ENCODE data around the gene PAPSS2. TPM values are rescaled to one million over a fixed set of nuclear protein-coding genes. Genes with fewer than 3 reads are reported as not detected.

The PAPSS2 gene
- total and polyA plus RNA-seq, 2 donors (not counting 1 experiment from before 2014, with no cell fraction given), result 102 to 286 TPM

GRCh38 chr10:87722716-87723115 lies 63.0 kb downstream of the PAPSS2 start:
- no peaks in the 10 kb centered on the region for H3K9me3 ChIP-seq (ENCODE audit: control insufficient read depth, insufficient read depth, low read depth, low read length)
- no peaks in the 10 kb centered on the region for H3K36me3 ChIP-seq (ENCODE audit: control insufficient read depth, insufficient read depth, low read length)
- H3K27me3 ChIP-seq (ENCODE audit: control insufficient read depth, insufficient read depth, low read length), result no peaks in the 10 kb centered on the region
- H3K4me1 ChIP-seq (ENCODE audit: control insufficient read depth, extremely low read depth, insufficient read depth, low read length), result no peaks in the 10 kb centered on the region
- H4K20me1 ChIP-seq (ENCODE audit: control insufficient read depth, extremely low read depth, insufficient read depth, low read length), result no peaks in the 10 kb centered on the region
- no peak overlapping the region for H2AFZ ChIP-seq (ENCODE audit: low read length)
- no peak overlapping the region for H3K4me3 ChIP-seq (replicated peaks in 1 of 4; ENCODE audit: control extremely low read depth in 1 of 4, insufficient read depth in 1 of 4, low read depth in 3 of 4, low read length in 4 of 4)
- H3K9ac ChIP-seq (ENCODE audit: insufficient read depth, low read length), result no peak overlapping the region
- H3K79me2 ChIP-seq (ENCODE audit: control insufficient read depth, insufficient read depth, low read length), result no peaks in the 10 kb centered on the region
- TF ChIP-seq CTCF (conservative IDR thresholded peaks at IDR 0.05 in 1 of 2, IDR thresholded peaks at IDR 0.05 in 1 of 2; ENCODE audit: low read depth in 1 of 2, low read length in 2 of 2), result no peak
- no peak for TF ChIP-seq EZH2 (IDR thresholded peaks at IDR 0.05; ENCODE audit: low read length, missing control alignments)
- no peak for DNase-seq (ENCODE audit: low read depth in 2 of 2)
- H3K4me2 ChIP-seq (ENCODE audit: extremely low read depth, insufficient read depth, low read length), result no peak overlapping the region
- H3K27ac ChIP-seq (ENCODE audit: insufficient read depth, low read length), result no peak overlapping the region

GRCh38 chr10:87723500-87723899 lies 63.8 kb downstream of the PAPSS2 start:
- no peak for DNase-seq (ENCODE audit: low read depth in 2 of 2)
- no peaks in the 10 kb centered on the region for H3K79me2 ChIP-seq (ENCODE audit: control insufficient read depth, insufficient read depth, low read length)
- no peak overlapping the region for H3K9ac ChIP-seq (ENCODE audit: insufficient read depth, low read length)
- TF ChIP-seq EZH2 (IDR thresholded peaks at IDR 0.05; ENCODE audit: low read length, missing control alignments) (no peak), CTCF (conservative IDR thresholded peaks at IDR 0.05 in 1 of 2, IDR thresholded peaks at IDR 0.05 in 1 of 2; ENCODE audit: low read depth in 1 of 2, low read length in 2 of 2) (no peak)
- H3K36me3 ChIP-seq (ENCODE audit: control insufficient read depth, insufficient read depth, low read length), result no peaks in the 10 kb centered on the region
- no peak overlapping the region for H3K27ac ChIP-seq (ENCODE audit: insufficient read depth, low read length)
- no peak overlapping the region for H2AFZ ChIP-seq (ENCODE audit: low read length)
- no peaks in the 10 kb centered on the region for H3K4me1 ChIP-seq (ENCODE audit: control insufficient read depth, extremely low read depth, insufficient read depth, low read length)
- no peaks in the 10 kb centered on the region for H3K9me3 ChIP-seq (ENCODE audit: control insufficient read depth, insufficient read depth, low read depth, low read length)
- H4K20me1 ChIP-seq (ENCODE audit: control insufficient read depth, extremely low read depth, insufficient read depth, low read length), result no peaks in the 10 kb centered on the region
- H3K4me2 ChIP-seq (ENCODE audit: extremely low read depth, insufficient read depth, low read length), result no peak overlapping the region
- H3K27me3 ChIP-seq (ENCODE audit: control insufficient read depth, insufficient read depth, low read length), result no peaks in the 10 kb centered on the region
- H3K4me3 ChIP-seq (replicated peaks in 1 of 4; ENCODE audit: control extremely low read depth in 1 of 4, insufficient read depth in 1 of 4, low read depth in 3 of 4, low read length in 4 of 4), result no peak overlapping the region

- no peak for TF ChIP-seq EZH2 (IDR thresholded peaks at IDR 0.05; ENCODE audit: low read length, missing control alignments)
- no peak for TF ChIP-seq CTCF (conservative IDR thresholded peaks at IDR 0.05 in 1 of 2, IDR thresholded peaks at IDR 0.05 in 1 of 2; ENCODE audit: low read depth in 1 of 2, low read length in 2 of 2)
- Histone ChIP-seq H3K4me1 (ENCODE audit: control insufficient read depth, extremely low read depth, insufficient read depth, low read length) (no peaks in the 10 kb centered on the region), H4K20me1 (ENCODE audit: control insufficient read depth, extremely low read depth, insufficient read depth, low read length) (no peaks in the 10 kb centered on the region), H2AFZ (ENCODE audit: low read length) (no peak overlapping the region), H3K4me3 (replicated peaks in 1 of 4; ENCODE audit: control extremely low read depth in 1 of 4, insufficient read depth in 1 of 4, low read depth in 3 of 4, low read length in 4 of 4) (no peak overlapping the region), H3K4me2 (ENCODE audit: extremely low read depth, insufficient read depth, low read length) (no peak overlapping the region), H3K9me3 (ENCODE audit: control insufficient read depth, insufficient read depth, low read depth, low read length) (no peaks in the 10 kb centered on the region), H3K9ac (ENCODE audit: insufficient read depth, low read length) (no peak overlapping the region), H3K79me2 (ENCODE audit: control insufficient read depth, insufficient read depth, low read length) (no peaks in the 10 kb centered on the region), H3K27me3 (ENCODE audit: control insufficient read depth, insufficient read depth, low read length) (no peaks in the 10 kb centered on the region), H3K36me3 (ENCODE audit: control insufficient read depth, insufficient read depth, low read length) (no peaks in the 10 kb centered on the region), H3K27ac (ENCODE audit: insufficient read depth, low read length) (no peak overlapping the region)
- no peak for DNase-seq (ENCODE audit: low read depth in 2 of 2)
These were observed 65.1 kb downstream of the PAPSS2 start for GRCh38 chr10:87724789-87725188.
